ENCODE data around the gene NAGA. TPM values are rescaled to one million over a fixed set of nuclear protein-coding genes. Genes with fewer than 3 reads are reported as not detected.

The NAGA gene
- total RNA-seq, 4 donors from 2014 or later, result 14.9 to 24.8 (median 19.9) TPM

DNA sequence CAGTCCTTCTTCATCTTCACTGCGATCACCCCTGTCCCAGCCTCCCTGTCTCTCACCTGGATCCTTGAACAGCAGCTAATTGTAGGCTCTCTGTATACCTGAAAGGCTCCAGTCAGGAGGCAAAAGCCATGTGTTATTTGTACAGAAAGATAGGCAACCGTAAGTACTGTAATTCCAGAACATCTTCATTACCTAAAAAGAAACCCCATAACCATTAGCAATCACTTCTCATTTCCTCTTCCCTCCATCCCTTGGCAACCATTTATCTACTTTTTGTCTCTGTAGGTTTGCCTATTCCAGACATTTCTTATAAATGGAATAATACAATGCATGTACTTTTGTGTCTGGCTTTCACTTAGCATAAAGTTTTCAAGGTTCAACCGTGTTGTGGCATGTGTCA is 17.8 kb downstream of the NAGA start:
- H3K4me1 ChIP-seq, result no peaks in the 10 kb centered on the region
- DNase-seq, result no peak
- no peak overlapping the region for H3K4me3 ChIP-seq
- WGBS, 2 donors, result 62 to 81% methylated on average over 3 of the region's 3 CpGs
- no peaks in the 10 kb centered on the region for H3K27me3 ChIP-seq
- intact Hi-C loops (cut with DNase I), result no loop called here
- no peak for TF ChIP-seq POLR2A (IDR thresholded peaks at IDR 0.05)
- TF ChIP-seq, protein P1, sequence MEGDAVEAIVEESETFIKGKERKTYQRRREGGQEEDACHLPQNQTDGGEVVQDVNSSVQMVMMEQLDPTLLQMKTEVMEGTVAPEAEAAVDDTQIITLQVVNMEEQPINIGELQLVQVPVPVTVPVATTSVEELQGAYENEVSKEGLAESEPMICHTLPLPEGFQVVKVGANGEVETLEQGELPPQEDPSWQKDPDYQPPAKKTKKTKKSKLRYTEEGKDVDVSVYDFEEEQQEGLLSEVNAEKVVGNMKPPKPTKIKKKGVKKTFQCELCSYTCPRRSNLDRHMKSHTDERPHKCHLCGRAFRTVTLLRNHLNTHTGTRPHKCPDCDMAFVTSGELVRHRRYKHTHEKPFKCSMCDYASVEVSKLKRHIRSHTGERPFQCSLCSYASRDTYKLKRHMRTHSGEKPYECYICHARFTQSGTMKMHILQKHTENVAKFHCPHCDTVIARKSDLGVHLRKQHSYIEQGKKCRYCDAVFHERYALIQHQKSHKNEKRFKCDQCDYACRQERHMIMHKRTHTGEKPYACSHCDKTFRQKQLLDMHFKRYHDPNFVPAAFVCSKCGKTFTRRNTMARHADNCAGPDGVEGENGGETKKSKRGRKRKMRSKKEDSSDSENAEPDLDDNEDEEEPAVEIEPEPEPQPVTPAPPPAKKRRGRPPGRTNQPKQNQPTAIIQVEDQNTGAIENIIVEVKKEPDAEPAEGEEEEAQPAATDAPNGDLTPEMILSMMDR (IDR thresholded peaks at IDR 0.05), result no peak
- no peak overlapping the region for H3K27ac ChIP-seq
- no peaks in the 10 kb centered on the region for H3K36me3 ChIP-seq
- H3K9me3 ChIP-seq, result peaks cover 0 to 13% (median 7%) of the 10 kb centered on the region in 3 donors

DNA sequence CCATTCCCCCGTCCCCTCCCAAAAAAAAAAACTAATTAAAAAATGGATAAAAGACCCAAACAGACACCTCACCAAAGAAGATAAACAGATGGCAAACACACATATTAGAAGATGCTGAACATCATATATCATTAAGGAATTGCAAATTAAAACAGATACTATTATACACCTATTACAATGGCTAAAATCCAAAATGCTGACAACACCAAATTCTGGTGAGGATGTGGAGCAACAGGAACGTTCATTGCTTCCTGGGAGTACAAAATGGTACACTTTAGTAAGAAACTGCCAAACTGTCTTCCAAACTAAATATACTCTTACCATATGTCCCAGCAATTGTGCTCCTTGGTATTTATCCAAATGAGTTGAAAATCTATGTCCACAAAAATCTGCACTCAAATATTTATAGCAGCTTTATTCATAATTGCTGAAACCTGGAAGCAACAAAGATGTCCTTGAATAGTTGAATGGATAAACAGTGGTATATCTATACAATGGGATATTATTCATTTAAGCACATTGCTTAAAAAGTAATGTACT is 19.9 kb downstream of the NAGA start:
- H3K27me3 ChIP-seq, result no peaks in the 10 kb centered on the region
- 63 to 70% methylated on average over 2 of the region's 2 CpGs for WGBS, 2 donors
- no peak for TF ChIP-seq POLR2A (IDR thresholded peaks at IDR 0.05)
- TF ChIP-seq, protein P1 (IDR thresholded peaks at IDR 0.05), result no peak
- no peak overlapping the region for H3K4me3 ChIP-seq
- H3K36me3 ChIP-seq, result no peaks in the 10 kb centered on the region
- H3K4me1 ChIP-seq, result no peaks in the 10 kb centered on the region
- no peak overlapping the region for H3K27ac ChIP-seq
- intact Hi-C loops (cut with DNase I), result no loop called here
- no peak for DNase-seq
- no peaks in the 10 kb centered on the region for H3K9me3 ChIP-seq

DNA sequence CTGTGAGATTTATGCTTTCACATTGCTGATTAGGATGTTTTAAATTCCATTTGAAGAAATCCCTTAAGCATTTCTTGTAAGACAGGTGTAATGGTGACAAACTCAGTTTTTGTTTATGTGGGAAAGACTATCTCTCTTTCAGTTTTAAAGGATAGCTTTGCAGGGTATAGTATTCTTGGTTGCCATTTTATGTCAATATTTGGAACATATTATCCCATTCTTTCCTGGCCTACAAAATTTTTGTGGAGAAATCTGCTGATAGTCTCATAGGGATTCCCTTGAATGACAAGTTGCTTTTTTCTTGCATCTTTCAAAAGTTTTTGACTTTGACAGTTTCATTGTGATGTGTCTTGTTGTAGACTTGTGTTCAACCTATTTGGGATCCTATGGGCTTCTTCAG is 28.8 kb downstream of the NAGA start:
- Histone ChIP-seq H3K9me3 (peaks cover 0 to 14% (median 7%) of the 10 kb centered on the region in 3 donors), H3K27ac (no peak overlapping the region), H3K4me3 (no peak overlapping the region), H3K4me1 (no peaks in the 10 kb centered on the region), H3K27me3 (no peaks in the 10 kb centered on the region), H3K36me3 (no peaks in the 10 kb centered on the region)
- TF ChIP-seq POLR2A (IDR thresholded peaks at IDR 0.05), result no peak
- TF ChIP-seq, protein P1 (IDR thresholded peaks at IDR 0.05), result no peak
- intact Hi-C loops (cut with DNase I), result no loop called here
- DNase-seq, result no peak

DNA sequence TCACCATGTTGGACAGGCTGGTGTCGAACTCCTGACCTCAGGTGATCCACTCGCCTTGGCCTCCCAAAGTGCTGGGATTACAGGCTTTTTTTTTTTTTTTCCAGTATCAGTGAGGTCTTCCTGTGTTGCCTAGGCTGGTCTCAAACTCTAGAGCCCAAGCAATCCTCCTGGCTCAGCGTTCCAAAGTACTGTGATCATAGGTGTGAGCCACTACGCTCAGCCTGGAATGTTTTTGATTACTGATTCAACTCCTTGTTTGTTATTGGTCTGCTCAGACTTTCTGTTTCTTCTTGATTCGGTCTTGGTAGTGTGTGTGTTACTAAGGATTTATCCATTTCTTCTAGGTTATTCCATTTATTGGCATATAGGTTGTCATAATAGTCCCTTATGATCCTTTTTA is 31.3 kb downstream of the NAGA start:
- Histone ChIP-seq H3K36me3 (no peaks in the 10 kb centered on the region), H3K27me3 (no peaks in the 10 kb centered on the region), H3K4me1 (no peaks in the 10 kb centered on the region), H3K27ac (no peak overlapping the region), H3K9me3 (peaks cover 0 to 16% (median 7%) of the 10 kb centered on the region in 3 donors), H3K4me3 (no peak overlapping the region)
- 91 to 94% methylated on average over 5 of the region's 5 CpGs for WGBS, 2 donors
- DNase-seq, result no peak
- intact Hi-C loops (cut with DNase I), result no loop called here
- TF ChIP-seq, protein P1 (IDR thresholded peaks at IDR 0.05), result no peak
- no peak for TF ChIP-seq POLR2A (IDR thresholded peaks at IDR 0.05)

DNA sequence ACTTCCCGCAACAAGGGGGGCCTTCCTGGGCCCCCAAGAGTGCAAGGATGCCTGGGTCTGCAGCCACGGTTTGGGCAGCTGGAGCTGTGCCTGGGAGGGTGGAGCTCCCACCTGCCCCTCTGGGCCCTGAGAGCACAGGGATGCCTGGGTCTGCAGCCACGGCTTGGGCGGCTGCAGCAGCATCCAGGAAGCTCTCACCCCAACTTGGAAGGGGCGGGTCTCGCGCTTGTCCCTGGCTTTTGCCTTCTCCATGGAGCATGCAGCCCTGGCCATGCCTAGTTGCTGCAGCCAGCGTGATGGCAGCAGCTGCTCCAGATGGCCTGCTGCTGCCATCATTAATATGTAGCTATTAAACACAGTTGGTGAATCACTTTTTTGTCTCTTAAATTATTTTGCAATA is 35.4 kb downstream of the NAGA start:
- H3K27ac ChIP-seq, result no peak overlapping the region
- H3K4me1 ChIP-seq, result no peaks in the 10 kb centered on the region
- TF ChIP-seq, protein P1 (IDR thresholded peaks at IDR 0.05), result no peak
- TF ChIP-seq POLR2A (IDR thresholded peaks at IDR 0.05), result no peak
- intact Hi-C loops (cut with DNase I), result no loop called here
- no peaks in the 10 kb centered on the region for H3K36me3 ChIP-seq
- H3K4me3 ChIP-seq, result no peak overlapping the region
- peaks cover 0 to 13% (median 0%) of the 10 kb centered on the region in 3 donors for H3K9me3 ChIP-seq
- 77 to 82% methylated on average over 1 to 4 of the region's 8 CpGs for WGBS, 2 donors
- DNase-seq, result no peak
- no peaks in the 10 kb centered on the region for H3K27me3 ChIP-seq
